GM12891 (cell line): ENCODE results near the gene MBD5.

Experiments used
- PAX5 ChIP-seq: IDR thresholded peaks from 2 replicates; pipeline ENCODE4 v1.6.1; 2011; ENCODE audit warnings: low read length, moderate library complexity, mild to moderate bottlenecking; ENCODE audit not compliant: insufficient read depth, severe bottlenecking
- POLR2A ChIP-seq: IDR thresholded peaks from 2 replicates; pipeline ENCODE4 v1.6.1; 2011; ENCODE audit warnings: low read depth, low read length, control low read depth
- POLR2AphosphoS5 ChIP-seq: IDR thresholded peaks from 2 replicates; pipeline ENCODE4 v1.6.1; 2011; ENCODE audit warnings: low read depth, low read length, control low read depth
- TAF1 ChIP-seq: IDR thresholded peaks from 2 replicates; pipeline ENCODE4 v1.6.1; 2011; ENCODE audit warnings: low read depth, low read length, control low read depth

DNA sequence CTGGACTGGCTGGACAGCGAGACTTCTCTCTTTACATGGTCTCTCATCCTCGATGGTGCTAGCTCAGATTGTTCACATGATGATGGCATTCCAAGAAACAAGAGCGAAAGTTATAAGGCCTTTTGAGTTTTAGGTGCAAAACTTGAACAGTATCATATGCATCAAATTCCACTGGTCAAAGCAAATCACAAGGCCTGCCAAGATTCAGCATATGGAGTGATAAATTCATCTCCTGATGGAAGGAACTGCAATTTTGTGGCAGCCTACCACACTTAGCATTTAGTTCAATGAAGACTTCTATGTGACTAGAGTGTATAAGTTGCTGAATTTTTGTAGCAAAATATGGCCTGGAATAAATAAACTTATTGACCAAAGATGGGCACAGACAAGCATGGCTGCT is 429.6 kb downstream of the MBD5 start:
- TF ChIP-seq POLR2AphosphoS5 = no peak
- TF ChIP-seq POLR2A = no peak
- no peak for TF ChIP-seq PAX5
- no peak for TF ChIP-seq TAF1
